ENCODE data around the gene STIP1. TPM values are rescaled to one million over a fixed set of nuclear protein-coding genes. Genes with fewer than 3 reads are reported as not detected.

Gene STIP1
- total RNA-seq, 1 experiment from 2014 or later = 336 TPM

DNA sequence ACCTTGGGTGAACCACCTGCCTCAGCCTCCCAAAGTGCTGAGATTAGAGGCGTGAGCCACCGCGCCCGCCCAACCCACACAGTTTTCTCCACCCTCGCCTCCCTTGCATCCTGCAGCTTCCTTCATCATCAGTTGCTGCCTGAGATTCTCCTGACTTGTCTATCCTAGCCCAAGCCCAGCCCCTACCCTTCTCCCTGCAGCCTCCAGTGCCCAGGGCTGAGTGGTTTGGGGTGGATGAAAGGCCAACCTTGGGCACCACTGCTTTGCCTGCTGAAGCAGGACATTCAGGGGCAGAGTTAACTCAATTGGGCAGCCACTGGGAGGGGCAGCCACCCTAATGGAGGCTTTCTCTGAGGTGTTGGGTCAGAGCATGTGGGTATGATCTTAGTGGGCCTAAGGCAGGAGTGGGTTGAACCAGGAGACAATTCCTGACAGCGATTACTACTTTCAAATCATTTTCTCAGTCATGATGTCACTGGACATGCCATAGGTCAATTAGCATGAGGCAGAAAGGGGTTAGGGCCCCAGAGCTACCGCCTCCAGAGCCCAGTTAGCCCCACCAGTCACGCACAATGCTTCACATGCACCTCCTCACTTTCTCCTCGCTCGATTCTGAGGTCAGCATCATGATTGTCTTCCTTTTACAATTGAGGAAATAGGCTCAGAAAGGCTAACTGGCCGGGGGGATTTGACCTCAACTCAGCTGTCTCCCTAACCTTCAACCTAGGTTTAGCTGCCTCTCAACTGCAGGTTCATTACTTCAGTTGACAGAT lies 53.9 kb downstream of the STIP1 start:
- no peaks in the 10 kb centered on the region for H3K9me3 ChIP-seq (ENCODE audit: control insufficient read depth in 1 of 2, insufficient read depth in 1 of 2, low read depth in 1 of 2, low read length in 2 of 2)
- H3K36me3 ChIP-seq (ENCODE audit: control insufficient read depth in 1 of 2, insufficient read depth in 2 of 2, low read length in 2 of 2) = peaks cover 0 to 20% of the 10 kb centered on the region in 2 experiments; a peak in 1 of 4 replicates
- TF ChIP-seq CEBPB (IDR thresholded peaks at IDR 0.05; ENCODE audit: low read depth) (no peak), YY1 (IDR thresholded peaks at IDR 0.05; ENCODE audit: extremely low read depth, insufficient replicate concordance, low read depth, low read length) (no peak), EGR1 (IDR thresholded peaks at IDR 0.05; ENCODE audit: low read depth) (no peak)
- peaks cover 35 to 65% of the 10 kb centered on the region in 2 experiments for H3K4me1 ChIP-seq (ENCODE audit: control insufficient read depth in 1 of 2, insufficient read depth in 2 of 2, low read length in 2 of 2)
- H4K20me1 ChIP-seq (ENCODE audit: insufficient read depth) = no peaks in the 10 kb centered on the region
- ATAC-seq (no peak), DNase-seq (ENCODE audit: low read depth, low spot score) (no peak)
- BruUV-seq (replicated peaks) = no TSS peak
- peak overlapping the region; percentile 84 for H3K4me2 ChIP-seq (ENCODE audit: low read length)
- peak overlapping the region; percentile 70 to 91 for H3K4me3 ChIP-seq (replicated peaks in 1 of 2; ENCODE audit: low read depth in 1 of 2, low read length in 2 of 2)
- no peaks in the 10 kb centered on the region for H3K9me2 ChIP-seq (ENCODE audit: insufficient read depth)
- POLR2A ChIA-PET = interaction anchor here (1.1 kb wide), 1 partner anchor 9 kb away, joined by 4 read pairs; no protein-coding TSS in a partner anchor
- intact Hi-C loops (cut with micrococcal nuclease) = loop anchor here (2.0 kb wide), 1 partner anchor 65 kb away; the partner anchor contains the start of gene ESRRA
- CTCF ChIA-PET = no interaction called here
- peak overlapping the region; percentile 96 for H3K27ac ChIP-seq (ENCODE audit: low read depth, low read length)
- H3K27me3 ChIP-seq (ENCODE audit: insufficient read depth, low read length) = no peaks in the 10 kb centered on the region
- RAD21 ChIA-PET (ENCODE audit: low non-redundant PET in 1 of 2, low total read pairs in 2 of 2, uncharacterized antibody in 2 of 2, unreplicated experiment in 2 of 2) = no interaction called here
- H3K79me2 ChIP-seq (ENCODE audit: insufficient read depth, low read length) = peaks cover 41% of the 10 kb centered on the region
- peak overlapping the region; percentile 99 for H3K9ac ChIP-seq (ENCODE audit: low read length)
- H2AFZ ChIP-seq (ENCODE audit: low read depth, low read length, poor library complexity, severe bottlenecking) = no peak overlapping the region

DNA sequence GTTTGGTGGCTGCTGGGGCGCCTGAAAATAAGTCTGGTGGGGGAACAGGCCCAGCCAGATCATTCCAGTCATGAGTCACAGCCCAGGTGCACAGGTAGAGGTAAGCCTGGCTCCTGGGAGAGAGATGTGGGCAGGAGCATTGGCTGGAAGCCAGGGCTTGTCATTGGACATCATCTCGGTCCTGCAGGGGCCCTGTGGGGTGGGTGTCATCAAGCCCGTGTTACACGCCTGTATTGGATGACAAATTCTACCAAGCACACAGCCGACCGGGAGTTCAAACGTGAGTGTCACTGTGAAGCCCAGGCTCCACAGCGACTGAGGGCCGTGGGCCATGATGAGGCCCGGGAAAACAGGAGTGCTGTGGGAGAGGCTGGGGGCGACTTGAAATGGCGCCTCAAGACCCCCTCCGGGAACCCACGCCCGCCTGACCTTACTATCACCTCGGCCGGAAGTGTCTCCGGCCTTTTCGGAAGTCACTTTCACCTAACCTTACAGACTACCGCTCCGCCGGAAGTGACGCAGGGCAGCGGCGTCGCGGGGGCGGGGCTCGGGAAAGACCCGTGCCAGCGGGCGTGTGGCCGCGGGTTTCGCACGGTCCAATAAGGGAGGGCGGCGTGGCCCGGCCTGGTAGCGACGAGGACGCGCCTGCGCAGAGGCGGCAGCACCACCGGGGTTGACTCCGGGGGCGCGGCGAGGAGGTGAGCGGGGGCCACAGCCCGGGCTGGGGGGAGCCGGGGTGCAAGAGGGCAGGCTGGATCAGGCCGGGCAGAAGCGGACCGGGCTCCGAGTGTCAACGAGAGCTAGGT lies 54.7 kb downstream of the STIP1 start, which contains the start of gene FKBP2:
FKBP2 (plus strand) TSS at position 661 of the 806 bp plus-strand sequence. CDS start 1,293 bp downstream, outside the sequence.
- Histone ChIP-seq H3K4me2 (ENCODE audit: low read length) (peak within 1 kb of the TSS; percentile 84), H3K79me2 (ENCODE audit: insufficient read depth, low read length) (peaks cover 43% of the 10 kb centered on the region), H3K9me2 (ENCODE audit: insufficient read depth) (no peaks in the 10 kb centered on the region), H2AFZ (ENCODE audit: low read depth, low read length, poor library complexity, severe bottlenecking) (no peak within 1 kb of the TSS), H3K9me3 (ENCODE audit: control insufficient read depth in 1 of 2, insufficient read depth in 1 of 2, low read depth in 1 of 2, low read length in 2 of 2) (no peaks in the 10 kb centered on the region), H3K27me3 (ENCODE audit: insufficient read depth, low read length) (no peaks in the 10 kb centered on the region), H3K4me1 (ENCODE audit: control insufficient read depth in 1 of 2, insufficient read depth in 2 of 2, low read length in 2 of 2) (peaks cover 32 to 66% of the 10 kb centered on the region in 2 experiments), H3K36me3 (ENCODE audit: control insufficient read depth in 1 of 2, insufficient read depth in 2 of 2, low read length in 2 of 2) (peaks cover 0 to 20% of the 10 kb centered on the region in 2 experiments; a peak in 1 of 4 replicates), H4K20me1 (ENCODE audit: insufficient read depth) (no peaks in the 10 kb centered on the region), H3K27ac (ENCODE audit: low read depth, low read length) (peak within 1 kb of the TSS; percentile 96), H3K9ac (ENCODE audit: low read length) (peak within 1 kb of the TSS; percentile 99), H3K4me3 (replicated peaks in 1 of 2; ENCODE audit: low read depth in 1 of 2, low read length in 2 of 2) (peak within 1 kb of the TSS; percentile 70 to 91)
- TSS peak; percentile 81 for BruUV-seq (replicated peaks)
- CTCF ChIA-PET = interaction anchor here (0.9 to 2.2 kb wide), 7 partner anchors 10 to 116 kb away, joined by 3 to 10 read pairs (median 6); partner anchors contain the start of genes PRDX5 and TRMT112
- ATAC-seq (peak; percentile 65), DNase-seq (ENCODE audit: low read depth, low spot score) (peak; percentile 91)
- intact Hi-C loops (cut with micrococcal nuclease) = loop anchor here (2.0 kb wide), 1 partner anchor 64 kb away; the partner anchor contains the start of gene ESRRA
- RAD21 ChIA-PET (ENCODE audit: low non-redundant PET in 1 of 2, low total read pairs in 2 of 2, uncharacterized antibody in 2 of 2, unreplicated experiment in 2 of 2) = no interaction called here
- POLR2A ChIA-PET = interaction anchor here (0.7 to 1.4 kb wide), 11 partner anchors 8 to 115 kb away, joined by 4 to 11 read pairs (median 5); partner anchors contain the start of genes NUDT22, PRDX5, TRMT112 and TRPT1
- TF ChIP-seq POLR2A (IDR thresholded peaks at IDR 0.05; ENCODE audit: borderline replicate concordance, extremely low read depth, insufficient read depth, insufficient read length) = peak; percentile 89
- no peak for TF ChIP-seq SIN3A (IDR thresholded peaks at IDR 0.05; ENCODE audit: low read depth)
- no peak for TF ChIP-seq CEBPB (IDR thresholded peaks at IDR 0.05; ENCODE audit: low read depth)
- TF ChIP-seq EGR1 (IDR thresholded peaks at IDR 0.05; ENCODE audit: low read depth) = no peak
- peak; percentile 48; the same call in 1 of the 2 replicates for TF ChIP-seq ZFX (IDR thresholded peaks at IDR 0.05)
- no peak for TF ChIP-seq ELF1 (IDR thresholded peaks at IDR 0.05; ENCODE audit: borderline replicate concordance, low read depth)
- TF ChIP-seq MAX (IDR thresholded peaks at IDR 0.05) = no peak
- no peak for TF ChIP-seq SRF (IDR thresholded peaks at IDR 0.05; ENCODE audit: low read depth)
- no peak for TF ChIP-seq EZH2 (IDR thresholded peaks at IDR 0.05)
- TF ChIP-seq TCF7L2 (IDR thresholded peaks at IDR 0.05; ENCODE audit: borderline replicate concordance, extremely low read depth, insufficient read depth, insufficient read length) = peak; percentile 27
- TF ChIP-seq YY1 (IDR thresholded peaks at IDR 0.05; ENCODE audit: extremely low read depth, insufficient replicate concordance, low read depth, low read length) = peak; percentile 52
- TF ChIP-seq RAD21 (IDR thresholded peaks at IDR 0.05; ENCODE audit: low read depth) = no peak
- TF ChIP-seq ZBTB33 (IDR thresholded peaks at IDR 0.05; ENCODE audit: extremely low read depth, insufficient replicate concordance, low read length) = peak; percentile 75
- peak; percentile 92 for TF ChIP-seq POLR2AphosphoS5 (IDR thresholded peaks at IDR 0.05; ENCODE audit: low read depth, low read length)
- TF ChIP-seq FOSL1 (IDR thresholded peaks at IDR 0.05; ENCODE audit: low read depth) = no peak
- TF ChIP-seq SP1 (IDR thresholded peaks at IDR 0.05; ENCODE audit: low read depth) = no peak

Data from HCT116 (cell line).